Right lobe of liver (tissue), 6 donors: ENCODE results near the gene BCL10. TPM values are rescaled to one million over a fixed set of nuclear protein-coding genes. Genes with fewer than 3 reads are reported as not detected.

ENCODE experiments used
- ATAC-seq, 4 donors: fragments of 200-7000 bp; cut with Tn5 transposase; one replicate each; pipeline ENCODE4 v1.9.1; 2020; ENCODE audit warnings: mild to moderate bottlenecking in 4 of 4, moderate library complexity in 4 of 4
- DNase-seq, 3 donors: peaks; one replicate each; pipeline ENCODE4 v3.0.0-alpha.2; 2020
- H3K27ac ChIP-seq, 3 donors: fragments of 200-600 bp; one replicate each; pipeline ENCODE4 v1.8.0; 2022
- H3K27me3 ChIP-seq, 2 donors: fragments of 200-600 bp; one replicate each; pipeline ENCODE4 v1.8.0; 2022
- H3K36me3 ChIP-seq, 4 donors: fragments of 200-600 bp; sonication (generic) in 1 of 4; one replicate each; pipeline versions ENCODE4 v1.5.1 to v1.8.0; 2017 to 2022; ENCODE audit warnings: control low read depth in 1 of 4
- H3K4me1 ChIP-seq, 4 donors: fragments of 200-600 bp; sonication (generic) in 1 of 4; one replicate each; pipeline versions ENCODE4 v1.5.1 to v1.8.0; 2017 to 2022; ENCODE audit warnings: control low read depth in 1 of 4
- H3K4me3 ChIP-seq, 3 donors: fragments of 200-600 bp; one replicate each; pipeline ENCODE4 v1.8.0; 2022
- H3K9me3 ChIP-seq, 4 donors: fragments of 200-600 bp; sonication (generic) in 1 of 4; one replicate each; pipeline versions ENCODE4 v1.5.1 to v1.8.0; 2017 to 2022; ENCODE audit warnings: control low read depth in 1 of 4
- CTCF ChIP-seq, 4 donors: fragments of 200-600 bp in 3 of 4; fragments of 450-650 bp in 1 of 4; IDR thresholded peaks; one replicate each; pipeline versions ENCODE4 v1.5.1 to v1.8.0; 2016 to 2022; ENCODE audit warnings: antibody characterized with exemption in 4 of 4, mild to moderate bottlenecking in 2 of 4
- POLR2A ChIP-seq: fragments of 450-650 bp; IDR thresholded peaks from one replicate; pipeline ENCODE4 v1.6.1; 2017; ENCODE audit warnings: antibody characterized with exemption, mild to moderate bottlenecking
- WGBS: methylation state at CpG from one replicate; pipeline ENCODE4 v1.1.6; 2018; ENCODE audit warnings: low coverage, low lambda C conversion rate; ENCODE audit not compliant: insufficient coverage; ENCODE audit errors: missing lambda C conversion rate; 5-methylcytosine and 5-hydroxymethylcytosine counted together
- intact Hi-C, 2 donors: fragments of 100-400 bp; cut with DNase I; formaldehyde crosslinking; loops; one replicate each; pipeline versions ENCODE4 v1.11.2 to v1.14.1; 2022
- total RNA-seq, 6 experiments: library from RNA; depleted of rRNA in 2 of 6; stranded (reverse); fragments of >200 nt in 2 of 6; fragmentation: NEBNext Ultra II Directional in 3 of 6; extraction: Animal tissue kit (Norgen Biotek cat#: 25700) in 3 of 6; gene quantifications; one replicate each; pipeline versions ENCODE4 v1.1.0 to v1.2.4, GENCODE V29; 2016 to 2023
- donor health status: DM: no; HTN: yes; CAD: no.
- donor health status: DM: no; HTN: no; CAD: no.
- donor health status: DM: no; HTN: no; CAD: no.
- donor health status: DM: no; HTN: yes; CAD: no.
- donor health status: DM: no; HTN: yes; CAD: no.

BCL10 gene
- total RNA-seq, 6 experiments from 2014 or later = 7.3 to 14.1 (median 9.1) TPM

- H3K4me3 ChIP-seq = no peak overlapping the region
Measured at GRCh38 chr1:85297855-85298629, 21.6 kb upstream of the BCL10 start.

GRCh38 chr1:85297538-85297854 is 21.1 kb upstream of the BCL10 start:
- 42% methylated on average over 1 of the region's 1 CpG for WGBS
- peak overlapping the region in 1 of 3 donors; percentile 36 for H3K27ac ChIP-seq
- H3K4me1 ChIP-seq = no peaks in the 10 kb centered on the region
- H3K9me3 ChIP-seq = no peaks in the 10 kb centered on the region
- TF ChIP-seq POLR2A (no peak), CTCF (IDR thresholded peaks at IDR 0.05) (no peak)
- no peaks in the 10 kb centered on the region for H3K27me3 ChIP-seq
- no peak for ATAC-seq
- DNase-seq = no peak
- no peak overlapping the region for H3K4me3 ChIP-seq
- intact Hi-C loops = no loop called here
- no peaks in the 10 kb centered on the region for H3K36me3 ChIP-seq

More at GRCh38 chr1:85297855-85298629, 21.6 kb upstream of the BCL10 start:
- H3K9me3 ChIP-seq = no peaks in the 10 kb centered on the region
- 49% methylated on average over 11 of the region's 11 CpGs for WGBS
- H3K27ac ChIP-seq = peak overlapping the region; percentile 27 to 36 (median 33)
- no peak for DNase-seq
- no peak for TF ChIP-seq CTCF (IDR thresholded peaks at IDR 0.05)
- TF ChIP-seq POLR2A = no peak
- H3K36me3 ChIP-seq = no peaks in the 10 kb centered on the region
- no peaks in the 10 kb centered on the region for H3K4me1 ChIP-seq
- intact Hi-C loops = no loop called here
- peak; percentile 75 to 86 (median 78) for ATAC-seq
- no peaks in the 10 kb centered on the region for H3K27me3 ChIP-seq

GRCh38 chr1:85296980-85297379 is 20.5 kb upstream of the BCL10 start:
- Histone ChIP-seq H3K9me3 (no peaks in the 10 kb centered on the region), H3K36me3 (no peaks in the 10 kb centered on the region), H3K4me3 (no peak overlapping the region), H3K27me3 (no peaks in the 10 kb centered on the region), H3K27ac (no peak overlapping the region), H3K4me1 (no peaks in the 10 kb centered on the region)
- TF ChIP-seq CTCF (IDR thresholded peaks at IDR 0.05) = no peak
- no peak for TF ChIP-seq POLR2A
- DNase-seq (no peak), ATAC-seq (no peak)
- intact Hi-C loops = no loop called here
- 50% methylated on average over 1 of the region's 1 CpG for WGBS

GRCh38 chr1:85295654-85296053 is 19.2 kb upstream of the BCL10 start:
- intact Hi-C loops = no loop called here
- no peak for TF ChIP-seq CTCF (IDR thresholded peaks at IDR 0.05)
- no peak for TF ChIP-seq POLR2A
- Histone ChIP-seq H3K27ac (no peak overlapping the region), H3K36me3 (no peaks in the 10 kb centered on the region), H3K9me3 (no peaks in the 10 kb centered on the region), H3K4me1 (no peaks in the 10 kb centered on the region), H3K4me3 (no peak overlapping the region), H3K27me3 (no peaks in the 10 kb centered on the region)
- ATAC-seq (no peak), DNase-seq (no peak)
- WGBS = no CpG with 5 or more reads among the region's 4 CpGs
